SK-N-SH treated with all-trans-retinoic acid at 6 μM for 48 hours (cell line): ENCODE measurements around the gene FRMPD2.

ENCODE experiments used
- ATAC-seq: fragments of 200-7000 bp; cut with Tn5 transposase; 3 replicates; pipeline ENCODE4 v1.9.1; 2020; ENCODE audit warnings: mild to moderate bottlenecking, moderate library complexity
- ARNTL ChIP-seq: fragments of 450-650 bp; formaldehyde crosslinking; IDR thresholded peaks from 2 replicates; pipeline ENCODE4 v1.5.0; 2020; ENCODE audit warnings: low read depth, mild to moderate bottlenecking, moderate library complexity, borderline replicate concordance
- BACH2 ChIP-seq: fragments of 250-450 bp; sonication (Bioruptor Pico); IDR thresholded peaks from 2 replicates; pipeline ENCODE4 v1.9.0; 2021; ENCODE audit warnings: mild to moderate bottlenecking, borderline replicate concordance
- CREB5 ChIP-seq: fragments of 250-450 bp; sonication (Bioruptor Pico); IDR thresholded peaks from 2 replicates; pipeline ENCODE4 v1.5.1; 2020; ENCODE audit warnings: low read depth, mild to moderate bottlenecking, moderate library complexity
- CSDC2 ChIP-seq: fragments of 250-450 bp; sonication (Bioruptor Pico); IDR thresholded peaks from 2 replicates; pipeline ENCODE4 v1.5.0; 2020; ENCODE audit warnings: mild to moderate bottlenecking, moderate library complexity
- CSRNP3 ChIP-seq: fragments of 250-450 bp; sonication (Bioruptor Pico); IDR thresholded peaks from 2 replicates; pipeline ENCODE4 v1.5.1; 2021; ENCODE audit warnings: mild to moderate bottlenecking, moderate library complexity
- GLIS3 ChIP-seq: fragments of 250-450 bp; sonication (Bioruptor Pico); IDR thresholded peaks from 2 replicates; pipeline ENCODE4 v1.5.0; 2020; ENCODE audit warnings: mild to moderate bottlenecking, moderate library complexity
- ISL1 ChIP-seq: fragments of 250-450 bp; sonication (Bioruptor Pico); IDR thresholded peaks from 2 replicates; pipeline ENCODE4 v2.1.2; 2022; ENCODE audit warnings: mild to moderate bottlenecking, moderate library complexity
- OSR1 ChIP-seq: fragments of 250-450 bp; sonication (Bioruptor Pico); IDR thresholded peaks from 2 replicates; pipeline ENCODE4 v1.8.0; 2022; ENCODE audit warnings: moderate library complexity, mild to moderate bottlenecking, inconsistent platforms
- POU6F1 ChIP-seq: fragments of 250-450 bp; sonication (Bioruptor Pico); IDR thresholded peaks from 2 replicates; pipeline ENCODE4 v1.8.0; 2021; ENCODE audit warnings: low read depth, mild to moderate bottlenecking, moderate library complexity, borderline replicate concordance
- PPARA ChIP-seq: fragments of 250-450 bp; sonication (Bioruptor Pico); IDR thresholded peaks from 2 replicates; pipeline ENCODE4 v1.5.0; 2020; ENCODE audit warnings: mild to moderate bottlenecking, borderline replicate concordance
- TCF4 ChIP-seq: fragments of 250-450 bp; sonication (Bioruptor Pico); IDR thresholded peaks from 2 replicates; pipeline ENCODE4 v1.8.0; 2021; ENCODE audit warnings: mild to moderate bottlenecking, moderate library complexity, borderline replicate concordance
- TOX ChIP-seq: fragments of 250-450 bp; sonication (Bioruptor Pico); IDR thresholded peaks from 2 replicates; pipeline ENCODE4 v1.8.0; 2021; ENCODE audit warnings: mild to moderate bottlenecking, moderate library complexity, borderline replicate concordance
- TSHZ2 ChIP-seq: fragments of 250-450 bp; sonication (Bioruptor Pico); IDR thresholded peaks from 2 replicates; pipeline ENCODE4 v1.5.0; 2020; ENCODE audit warnings: mild to moderate bottlenecking, moderate library complexity
- ZC3H10 ChIP-seq: fragments of 250-450 bp; sonication (Bioruptor Pico); IDR thresholded peaks from 2 replicates; pipeline ENCODE4 v1.5.1; 2021; ENCODE audit warnings: mild to moderate bottlenecking, moderate library complexity
- ZFP30 ChIP-seq: fragments of 450-650 bp; formaldehyde crosslinking; IDR thresholded peaks from 2 replicates; pipeline ENCODE4 v1.5.0; 2022; ENCODE audit warnings: mild to moderate bottlenecking, moderate library complexity
- ZNF565 ChIP-seq: fragments of 450-650 bp; formaldehyde crosslinking; conservative IDR thresholded peaks from 2 replicates; pipeline ENCODE4 v1.5.0; 2020; ENCODE audit warnings: low read depth, mild to moderate bottlenecking, moderate library complexity
- ZNF70 ChIP-seq: fragments of 450-650 bp; formaldehyde crosslinking; IDR thresholded peaks from 2 replicates; pipeline ENCODE4 v1.5.0; 2020; ENCODE audit warnings: mild to moderate bottlenecking, moderate library complexity
- ZNF8 ChIP-seq: fragments of 450-650 bp; formaldehyde crosslinking; IDR thresholded peaks from 2 replicates; pipeline ENCODE4 v1.5.0; 2020; ENCODE audit warnings: mild to moderate bottlenecking, moderate library complexity

Gene FRMPD2

GRCh38 chr10:48291190-48291589 is 16.7 kb upstream of the FRMPD2 start:
- no peak for ATAC-seq
- TF ChIP-seq ZNF70 (CRISPR knock-in tag): no peak
- TF ChIP-seq CREB5 (CRISPR knock-in tag): no peak

- ATAC-seq: no peak
- TF ChIP-seq ISL1 (no peak), CSRNP3 (no peak), TSHZ2 (CRISPR knock-in tag) (no peak), ZNF70 (CRISPR knock-in tag) (no peak), CREB5 (CRISPR knock-in tag) (no peak), GLIS3 (CRISPR knock-in tag) (no peak), ZNF565 (CRISPR knock-in tag) (no peak), PPARA (CRISPR knock-in tag) (no peak)
Observed at GRCh38 chr10:48290286-48290685, 15.8 kb upstream of the FRMPD2 start.

- TF ChIP-seq ISL1 (no peak), ZC3H10 (CRISPR knock-in tag) (no peak), ZNF8 (CRISPR knock-in tag) (no peak), TOX (CRISPR knock-in tag) (no peak), PPARA (CRISPR knock-in tag) (no peak), ZFP30 (CRISPR knock-in tag) (no peak), CSDC2 (CRISPR knock-in tag) (no peak), OSR1 (CRISPR knock-in tag) (no peak), TCF4 (CRISPR knock-in tag) (no peak), ARNTL (CRISPR knock-in tag) (no peak), BACH2 (CRISPR knock-in tag) (no peak), ZNF70 (CRISPR knock-in tag) (no peak), TSHZ2 (CRISPR knock-in tag) (no peak)
- ATAC-seq: peak; percentile 94
Observed at GRCh38 chr10:48289501-48290238, 15.2 kb upstream of the FRMPD2 start.

GRCh38 chr10:48288661-48289060 is 14.2 kb upstream of the FRMPD2 start:
- no peak for ATAC-seq
- TF ChIP-seq TSHZ2 (CRISPR knock-in tag) (no peak), POU6F1 (CRISPR knock-in tag) (no peak), ZNF70 (CRISPR knock-in tag) (no peak), GLIS3 (CRISPR knock-in tag) (no peak), TOX (CRISPR knock-in tag) (no peak)
